Fibroblast of lung (primary cell): ENCODE results near the gene NUP210L. TPM values are rescaled to one million over a fixed set of nuclear protein-coding genes. Genes with fewer than 3 reads are reported as not detected.
"Not testable (repeated sequence)": the region's sequence is repeated elsewhere in the genome, so short reads cannot be mapped to it uniquely, and the experiment has no call there.

Experiments used
- DNase-seq, 2 donors: peaks; one replicate each; pipeline versions ENCODE4 v3.0.0 to v3.0.0-alpha.2; 2010; ENCODE audit warnings: low read depth in 2 of 2
- H2AFZ ChIP-seq: 2 replicates; pipeline ENCODE4 v1.5.1; 2012; ENCODE audit warnings: low read length, control low read depth, inconsistent platforms
- H3K27ac ChIP-seq: 2 replicates; pipeline ENCODE4 v1.5.1; 2011; ENCODE audit warnings: low read length, control low read depth; ENCODE audit not compliant: insufficient read depth
- H3K27me3 ChIP-seq: 2 replicates; pipeline ENCODE4 v1.5.1; 2011; ENCODE audit warnings: mild to moderate bottlenecking, low read length; ENCODE audit not compliant: control insufficient read depth, insufficient read depth
- H3K36me3 ChIP-seq: 2 replicates; pipeline ENCODE4 v1.5.1; 2011; ENCODE audit warnings: low read length; ENCODE audit not compliant: control insufficient read depth, insufficient read depth
- H3K4me1 ChIP-seq: 2 replicates; pipeline ENCODE4 v1.5.1; 2011; ENCODE audit warnings: low read length; ENCODE audit not compliant: control insufficient read depth, insufficient read depth; ENCODE audit errors: extremely low read depth
- H3K4me2 ChIP-seq: 2 replicates; pipeline ENCODE4 v1.5.1; 2011; ENCODE audit warnings: low read length, control low read depth; ENCODE audit not compliant: insufficient read depth; ENCODE audit errors: extremely low read depth
- H3K4me3 ChIP-seq, 4 experiments: fragments of 200-600 bp in 1 of 4; sonication (generic) in 1 of 4; replicated peaks in 1 of 4; 2 replicates each; pipeline ENCODE4 v1.5.1; 2011 to 2016; ENCODE audit warnings: low read length in 4 of 4, low read depth in 3 of 4, mild to moderate bottlenecking in 3 of 4, control low read depth in 2 of 4, inconsistent platforms in 1 of 4, mixed read lengths in 1 of 4; ENCODE audit not compliant: insufficient read depth in 1 of 4; ENCODE audit errors: control extremely low read depth in 1 of 4
- H3K79me2 ChIP-seq: 2 replicates; pipeline ENCODE4 v1.5.1; 2012; ENCODE audit warnings: mild to moderate bottlenecking, low read length, inconsistent platforms; ENCODE audit not compliant: control insufficient read depth, insufficient read depth
- H3K9ac ChIP-seq: 2 replicates; pipeline ENCODE4 v1.5.1; 2011; ENCODE audit warnings: mild to moderate bottlenecking, low read length, control low read depth; ENCODE audit not compliant: insufficient read depth
- H3K9me3 ChIP-seq: 2 replicates; pipeline ENCODE4 v1.5.1; 2012; ENCODE audit warnings: low read depth, low read length; ENCODE audit not compliant: control insufficient read depth, insufficient read depth
- H4K20me1 ChIP-seq: 2 replicates; pipeline ENCODE4 v1.5.1; 2011; ENCODE audit warnings: low read length; ENCODE audit not compliant: control insufficient read depth, insufficient read depth; ENCODE audit errors: extremely low read depth
- CTCF ChIP-seq, 2 donors: IDR thresholded peaks in 1 of 2; conservative IDR thresholded peaks in 1 of 2; 1 replicate in 1 of 2; 2 replicates in 1 of 2; pipeline ENCODE4 v1.5.1; 2011 to 2012; ENCODE audit warnings: low read length in 2 of 2, control low read depth in 1 of 2, inconsistent platforms in 1 of 2, low read depth in 1 of 2, mild to moderate bottlenecking in 1 of 2
- EZH2 ChIP-seq: IDR thresholded peaks from 2 replicates; pipeline ENCODE4 v1.5.1; 2012; ENCODE audit warnings: low read length, control low read depth, mild to moderate bottlenecking; ENCODE audit errors: missing control alignments
- polyA plus RNA-seq, 2 donors: library from polyadenylated mRNA; depleted of rRNA in 1 of 2; stranded (reverse) in 1 of 2; unstranded in 1 of 2; fragments of >200 nt; gene quantifications; 2 replicates each; pipeline ENCODE4 v1.2.1, GENCODE V29; 2011 to 2012; ENCODE audit warnings: missing spikeins in 1 of 2
- total RNA-seq: library from RNA; depleted of rRNA; stranded (reverse); fragments of >200 nt; gene quantifications from 2 replicates; pipeline ENCODE4 v1.2.1, GENCODE V29; 2014

Gene NUP210L
- total and polyA plus RNA-seq, 2 donors (not counting 1 experiment from before 2014, with no cell fraction given) = 0.08 to 0.17 TPM

DNA sequence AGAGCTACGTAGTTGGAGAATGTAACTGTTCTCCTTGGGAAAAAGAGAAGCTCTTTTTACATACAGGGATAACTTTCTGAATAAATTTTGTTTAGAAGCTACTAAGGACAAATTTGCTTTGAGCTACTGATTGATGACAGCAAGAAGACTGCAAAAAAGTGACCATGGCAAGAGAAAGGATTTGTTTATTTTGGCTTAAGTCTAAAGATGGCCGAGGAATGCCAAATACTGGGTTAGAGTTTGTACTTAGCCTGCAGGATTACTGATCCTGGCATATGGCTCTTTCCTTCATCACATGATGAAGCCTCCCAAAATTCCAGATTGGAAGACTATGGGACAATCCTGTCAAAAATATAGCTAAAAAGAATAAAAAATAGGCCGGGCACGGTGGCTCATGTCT lies 135.6 kb downstream of the NUP210L start:
- DNase-seq = no peak
- Histone ChIP-seq H3K4me2 (no peak overlapping the region), H2AFZ (no peak overlapping the region), H3K9ac (no peak overlapping the region), H3K36me3 (no peaks in the 10 kb centered on the region), H3K27ac (no peak overlapping the region), H3K79me2 (no peaks in the 10 kb centered on the region), H3K9me3 (no peaks in the 10 kb centered on the region), H3K4me3 (no peak overlapping the region), H3K27me3 (no peaks in the 10 kb centered on the region), H3K4me1 (peaks cover 2% of the 10 kb centered on the region), H4K20me1 (no peaks in the 10 kb centered on the region)
- no peak for TF ChIP-seq EZH2
- no peak for TF ChIP-seq CTCF (conservative IDR thresholded peaks at IDR 0.05 in 1 of 2, IDR thresholded peaks at IDR 0.05 in 1 of 2; ENCODE audit: low read depth in 1 of 2, low read length in 2 of 2)

DNA sequence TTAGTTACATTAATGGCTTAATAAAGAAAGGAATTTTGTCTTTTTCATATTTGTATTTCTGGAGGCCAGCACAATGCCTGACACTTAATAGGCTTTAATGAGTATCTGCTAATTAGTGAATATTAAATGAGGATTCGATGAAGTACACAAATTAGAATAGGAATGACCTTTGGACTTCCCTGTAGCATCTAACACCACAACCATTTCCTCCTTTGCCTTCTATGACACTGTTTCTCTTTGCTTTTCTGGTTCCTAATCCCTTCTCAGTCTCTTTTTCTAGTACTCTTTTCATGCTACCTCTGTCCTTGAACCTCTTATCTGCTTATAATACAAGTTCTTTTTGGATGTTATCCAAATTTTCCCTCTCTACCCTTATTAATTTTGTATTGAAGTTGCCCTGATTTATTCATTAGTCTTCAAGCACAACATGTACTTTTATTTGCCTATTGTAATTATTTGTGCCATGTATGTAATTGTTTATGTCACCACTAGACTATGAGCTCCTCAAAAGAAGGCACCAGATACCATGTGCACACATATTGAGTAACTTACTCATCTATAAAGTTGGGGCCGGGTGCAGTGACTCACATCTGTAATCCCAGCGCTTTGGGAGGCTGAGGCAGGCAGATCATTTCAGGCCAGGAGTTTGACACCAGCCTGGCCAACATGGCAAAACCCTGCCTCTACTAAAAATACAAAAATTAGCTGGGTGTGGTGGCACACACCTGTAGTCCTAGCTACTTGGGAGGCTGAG lies 140.5 kb downstream of the NUP210L start:
- no peak overlapping the region for H2AFZ ChIP-seq
- no peaks in the 10 kb centered on the region for H3K9me3 ChIP-seq
- H3K4me2 ChIP-seq = no peak overlapping the region
- H3K36me3 ChIP-seq = no peaks in the 10 kb centered on the region
- DNase-seq = peak; percentile 45 to 72
- no peak overlapping the region for H3K27ac ChIP-seq
- no peaks in the 10 kb centered on the region for H3K27me3 ChIP-seq
- no peaks in the 10 kb centered on the region for H4K20me1 ChIP-seq
- no peak overlapping the region for H3K9ac ChIP-seq
- peaks cover 2% of the 10 kb centered on the region for H3K4me1 ChIP-seq
- H3K79me2 ChIP-seq = no peaks in the 10 kb centered on the region
- H3K4me3 ChIP-seq = no peak overlapping the region
- TF ChIP-seq EZH2 = no peak
- TF ChIP-seq CTCF (conservative IDR thresholded peaks at IDR 0.05 in 1 of 2, IDR thresholded peaks at IDR 0.05 in 1 of 2; ENCODE audit: low read depth in 1 of 2, low read length in 2 of 2) = no peak

- not testable (repeated sequence) for H3K9me3 ChIP-seq, H3K4me3 ChIP-seq, H3K36me3 ChIP-seq, H3K4me1 ChIP-seq, H3K9ac ChIP-seq, DNase-seq, H3K4me2 ChIP-seq, H3K27ac ChIP-seq, H2AFZ ChIP-seq, H3K79me2 ChIP-seq, H4K20me1 ChIP-seq, H3K27me3 ChIP-seq
Observed at GRCh38 chr1:154012543-154012942, 142.3 kb downstream of the NUP210L start.
